Motor neuron (in vitro differentiated cells): ENCODE results near the gene TMEM239. TPM values are rescaled to one million over a fixed set of nuclear protein-coding genes. Genes with fewer than 3 reads are reported as not detected.

Source experiments
- ATAC-seq, 8 experiments: fragments of 200-7000 bp; cut with Tn5 transposase; replicated peaks in 6 of 8; 2 replicates each; pipeline ENCODE4 v1.8.0; 2021; ENCODE audit warnings: mild to moderate bottlenecking in 8 of 8, moderate library complexity in 8 of 8
- H3K27ac ChIP-seq, 2 donors: fragments of 250-450 bp; sonication (Bioruptor Pico); 2 replicates each; pipeline ENCODE4 v1.9.0; 2021; ENCODE audit warnings: antibody characterized with exemption in 2 of 2, mild to moderate bottlenecking in 2 of 2, moderate library complexity in 1 of 2
- H3K4me1 ChIP-seq, 2 donors: fragments of 250-450 bp; sonication (Bioruptor Pico); replicated peaks in 1 of 2; 2 replicates each; pipeline ENCODE4 v1.6.1; 2021; ENCODE audit warnings: antibody characterized with exemption in 2 of 2, mild to moderate bottlenecking in 2 of 2, moderate library complexity in 1 of 2
- H3K4me3 ChIP-seq, 5 donors: fragments of 250-450 bp; sonication (Bioruptor Pico); 2 replicates each; pipeline ENCODE4 v1.9.0; 2021; ENCODE audit warnings: antibody characterized with exemption in 5 of 5, mild to moderate bottlenecking in 5 of 5, moderate library complexity in 4 of 5
- WGBS, 10 experiments: fragments of 450-650 bp; shearing (Covaris generic); methylation state at CpG; one replicate each; pipeline ENCODE4 v1.0.0; 2022; 5-methylcytosine and 5-hydroxymethylcytosine counted together
- in situ Hi-C, 9 experiments: fragments of 400-800 bp; cut with MboI; loops; one replicate each; pipeline ENCODE4 v1.15.0; 2021; ENCODE audit warnings: low sequenced_read_pairs in 9 of 9, low pct_unique_long_range_greater_than_20kb in 2 of 9; ENCODE audit not compliant: unreplicated experiment in 9 of 9
- total RNA-seq, 8 experiments: library from RNA; unstranded; fragments of 300-600 nt; gene quantifications; 2 replicates each; pipeline versions ENCODE4 v1.2.3 to v1.2.4, GENCODE V29; 2022

TMEM239 gene
- total RNA-seq, 8 experiments from 2014 or later = 0.13 to 1.4 (median 0.27) TPM; not detected in 3

DNA sequence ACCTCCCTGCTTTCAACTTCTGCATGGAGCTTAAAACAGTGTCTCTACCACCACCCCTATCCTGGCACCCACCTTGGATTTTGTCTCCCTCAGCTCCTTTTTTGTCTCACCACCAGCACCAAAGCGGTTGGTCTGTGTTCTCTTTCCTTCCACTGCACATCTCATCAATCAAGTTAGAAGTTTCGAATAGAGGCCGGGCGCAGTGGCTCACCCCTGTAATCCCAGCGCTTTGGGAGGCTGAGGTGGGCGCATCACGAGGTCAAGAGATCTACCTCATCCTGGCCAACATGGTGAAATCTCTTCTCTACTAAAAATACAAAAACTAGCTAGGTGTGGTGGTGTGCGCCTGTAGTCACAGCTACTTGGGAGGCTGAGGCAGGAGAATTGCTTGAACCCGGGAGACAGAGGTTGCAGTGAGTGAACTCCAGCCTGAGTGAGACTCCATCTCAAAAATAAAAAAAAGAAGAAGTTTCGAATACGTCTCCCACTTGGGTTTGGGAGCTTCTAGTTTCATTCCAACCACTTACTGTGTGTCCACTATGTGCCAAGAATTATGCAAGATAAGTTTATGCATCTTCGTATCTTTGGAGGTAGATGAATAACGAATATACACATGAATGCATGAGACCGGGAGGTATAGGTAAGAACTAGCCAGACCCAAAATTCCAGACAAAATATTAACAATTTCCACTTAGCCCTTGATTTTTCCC is 18.4 kb downstream of the TMEM239 start:
- H3K4me3 ChIP-seq = no peak overlapping the region
- 88 to 100% (median 92%) methylated on average over 1 to 13 of the region's 14 CpGs; no CpG with 5 or more reads in 1 of the 10 experiments for WGBS, 10 experiments
- in situ Hi-C loops = no loop called here
- H3K4me1 ChIP-seq = peaks cover 0 to 2% of the 10 kb centered on the region in 2 donors
- no peak overlapping the region for H3K27ac ChIP-seq
- no peak for ATAC-seq

DNA sequence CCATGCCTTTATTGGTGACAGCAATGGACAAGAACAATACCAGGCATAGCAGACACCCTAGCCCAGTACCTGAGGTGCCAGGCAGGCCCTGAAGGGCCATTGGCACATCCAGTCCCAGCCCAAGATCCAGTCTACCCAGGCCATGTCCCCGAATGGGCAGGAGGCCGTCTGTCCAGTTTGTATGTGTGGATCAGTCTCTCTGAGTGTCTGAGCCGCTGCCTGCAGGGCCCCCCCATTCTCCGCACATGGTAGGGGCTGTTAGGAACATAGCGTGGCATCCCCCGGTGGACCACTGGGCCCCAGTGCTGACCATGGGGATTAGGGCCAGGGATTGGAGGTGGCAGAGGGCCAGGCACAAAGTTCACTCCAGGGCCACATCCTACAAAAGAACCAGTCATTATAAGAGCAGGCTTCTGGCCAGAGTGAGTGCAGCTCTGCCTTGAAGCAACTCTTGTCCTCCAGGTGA is 19.2 kb downstream of the TMEM239 start:
- in situ Hi-C loops = no loop called here

DNA sequence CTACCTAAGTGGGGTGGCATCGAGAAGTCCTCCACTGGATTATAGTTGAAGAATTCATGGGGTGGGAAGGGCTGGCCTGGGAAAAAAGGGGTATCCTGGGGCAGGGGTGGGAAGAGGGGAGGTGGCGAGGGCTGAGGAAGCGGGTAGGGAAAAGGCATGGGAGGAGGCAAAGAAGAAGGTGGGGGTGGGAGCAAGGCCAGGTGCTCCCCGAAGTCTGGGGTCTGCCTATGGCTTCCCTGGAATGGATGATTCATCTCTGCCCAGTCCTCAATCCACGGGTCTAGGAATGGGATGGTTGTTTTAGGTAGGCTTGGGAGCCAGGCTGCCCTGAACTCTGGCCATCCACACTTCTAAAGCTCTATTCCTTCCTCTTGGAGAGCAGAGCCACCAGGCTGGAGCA is 19.9 kb downstream of the TMEM239 start:
- Histone ChIP-seq H3K27ac (no peak overlapping the region), H3K4me1 (peaks cover 6% of the 10 kb centered on the region in 2 donors), H3K4me3 (no peak overlapping the region)
- no peak for ATAC-seq
- 80 to 100% methylated on average over 1 of the region's 5 CpGs; no CpG with 5 or more reads in 8 of the 10 experiments for WGBS, 10 experiments
- in situ Hi-C loops = no loop called here

More for the DNA sequence above, 19.2 kb downstream of the TMEM239 start:
- WGBS, 10 experiments = 70 to 100% (median 91%) methylated on average over 1 to 4 of the region's 6 CpGs; no CpG with 5 or more reads in 5 of the 10 experiments
- peaks cover 6% of the 10 kb centered on the region in 2 donors for H3K4me1 ChIP-seq
- no peak overlapping the region for H3K27ac ChIP-seq
- no peak for ATAC-seq
- H3K4me3 ChIP-seq = no peak overlapping the region

DNA sequence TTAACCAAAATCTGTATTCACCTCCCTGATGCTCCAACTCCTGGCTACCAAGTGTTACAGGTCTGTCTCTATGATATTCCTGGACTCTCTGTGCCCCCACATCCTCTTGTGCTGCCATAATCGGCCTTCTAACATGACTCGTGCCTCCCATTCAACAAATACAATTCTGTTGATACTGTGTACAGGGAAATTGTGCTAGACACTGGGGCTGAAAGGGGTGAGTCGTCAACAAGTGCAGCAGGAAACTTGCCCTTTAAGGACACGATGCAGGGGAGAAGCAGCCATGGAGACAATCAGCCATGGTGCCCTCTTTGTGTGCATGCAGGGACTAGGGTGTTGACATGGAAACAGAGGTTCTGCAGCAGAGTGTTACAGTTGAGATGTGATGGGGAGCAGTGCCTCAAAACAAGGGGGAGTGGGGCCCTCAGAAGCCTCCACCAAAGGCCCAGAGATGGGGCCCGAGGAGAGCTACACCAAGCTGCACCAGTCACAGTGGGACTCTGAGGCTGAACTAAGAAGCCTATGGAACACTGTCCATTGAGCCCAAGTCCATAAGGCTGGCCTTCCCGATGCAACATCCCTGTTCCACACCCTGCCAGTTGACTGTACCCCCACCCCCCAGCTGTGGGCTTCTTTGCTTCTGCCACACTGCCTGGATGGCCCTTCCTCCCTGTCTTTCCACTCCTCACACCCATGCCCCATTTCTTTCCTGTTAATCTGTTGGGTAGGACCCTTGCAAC is 21.2 kb downstream of the TMEM239 start:
- no peak overlapping the region for H3K4me3 ChIP-seq
- in situ Hi-C loops = no loop called here
- peaks cover 6 to 11% of the 10 kb centered on the region in 2 donors for H3K4me1 ChIP-seq
- no peak for ATAC-seq
- H3K27ac ChIP-seq = no peak overlapping the region
- WGBS, 10 experiments = 76 to 100% (median 88%) methylated on average over 1 to 6 of the region's 6 CpGs; no CpG with 5 or more reads in 3 of the 10 experiments

DNA sequence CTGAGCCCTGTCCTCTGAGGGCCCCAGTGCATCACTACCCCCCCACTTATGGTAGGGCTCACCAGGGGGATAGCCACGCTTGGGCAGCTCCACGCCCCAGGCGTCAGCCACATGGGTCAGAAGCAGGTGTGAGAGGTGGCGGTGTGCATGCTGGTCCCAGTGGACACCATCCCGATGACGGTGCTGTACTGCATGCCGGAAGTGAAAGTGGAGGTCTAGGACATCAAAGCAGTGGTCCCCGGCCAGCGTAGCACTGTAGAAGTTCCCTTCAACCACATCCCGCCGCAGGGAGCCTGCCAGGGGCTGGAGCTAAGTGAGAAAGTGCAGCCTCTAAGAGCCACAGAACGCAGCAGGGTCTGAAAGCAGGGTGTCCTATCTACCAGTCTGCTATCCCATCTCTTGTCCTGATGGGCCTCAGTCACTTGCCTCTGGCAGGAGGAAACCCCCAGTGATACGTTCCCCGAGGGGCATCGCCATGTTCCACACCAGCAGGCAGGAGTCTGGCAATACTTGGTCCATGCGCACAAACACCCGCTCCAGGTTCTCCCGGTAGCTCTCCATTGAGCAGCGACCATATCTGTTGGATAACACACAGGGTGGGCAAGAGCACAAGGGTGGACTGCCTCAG is 22.1 kb downstream of the TMEM239 start:
- 80 to 100% (median 92%) methylated on average over 1 to 7 of the region's 19 CpGs; no CpG with 5 or more reads in 4 of the 10 experiments for WGBS, 10 experiments
- in situ Hi-C loops = no loop called here
- ATAC-seq = no peak

DNA sequence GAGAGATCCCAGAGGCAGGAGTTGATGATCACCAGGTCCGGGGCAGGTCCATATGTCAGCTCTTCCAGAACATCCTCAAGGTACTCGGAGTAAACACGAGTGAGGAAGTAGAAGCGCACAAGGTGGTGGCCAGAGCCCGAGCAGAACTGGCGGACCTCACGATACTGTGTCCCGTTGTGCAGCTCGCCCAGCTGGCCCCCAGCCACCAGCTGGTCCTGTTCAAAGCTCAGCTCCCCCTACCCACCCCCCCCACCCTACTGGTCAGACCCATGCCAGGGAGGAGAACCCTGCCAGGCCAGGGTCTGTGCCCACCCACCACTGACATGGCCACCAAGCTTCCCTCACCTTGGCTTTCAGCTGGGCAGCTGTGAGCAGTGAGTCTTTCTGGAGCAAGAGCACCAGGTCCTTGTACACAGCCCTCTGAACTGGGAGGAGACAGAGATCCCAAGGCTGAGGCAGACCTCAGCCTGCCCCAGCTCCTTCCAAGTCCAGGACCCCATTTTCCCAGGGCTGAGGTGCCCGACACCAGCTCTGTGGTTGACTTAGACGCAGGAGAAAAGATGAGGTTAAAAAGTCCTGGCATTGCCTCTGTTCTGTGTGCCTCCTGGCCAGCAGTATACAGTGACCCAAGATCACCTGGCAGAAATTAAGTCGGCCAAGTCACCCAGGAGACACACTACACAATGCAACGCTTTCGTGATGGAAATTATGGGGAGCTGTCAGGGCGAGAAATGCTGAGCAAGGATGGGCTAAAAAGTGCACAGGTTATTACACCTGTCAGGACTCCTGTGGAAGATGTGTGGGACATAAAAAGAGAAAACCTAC is 22.9 kb downstream of the TMEM239 start:
- in situ Hi-C loops = no loop called here
- 81 to 100% (median 100%) methylated on average over 1 to 5 of the region's 15 CpGs; no CpG with 5 or more reads in 5 of the 10 experiments for WGBS, 10 experiments
- peak overlapping the region in 1 of 5 donors; percentile 60 for H3K4me3 ChIP-seq
- no peak for ATAC-seq
- H3K4me1 ChIP-seq = peaks cover 6 to 11% of the 10 kb centered on the region in 2 donors
- no peak overlapping the region for H3K27ac ChIP-seq

More for the DNA sequence above, 22.1 kb downstream of the TMEM239 start:
- no peak overlapping the region for H3K27ac ChIP-seq
- peaks cover 6 to 11% of the 10 kb centered on the region in 2 donors for H3K4me1 ChIP-seq
- no peak overlapping the region for H3K4me3 ChIP-seq

DNA sequence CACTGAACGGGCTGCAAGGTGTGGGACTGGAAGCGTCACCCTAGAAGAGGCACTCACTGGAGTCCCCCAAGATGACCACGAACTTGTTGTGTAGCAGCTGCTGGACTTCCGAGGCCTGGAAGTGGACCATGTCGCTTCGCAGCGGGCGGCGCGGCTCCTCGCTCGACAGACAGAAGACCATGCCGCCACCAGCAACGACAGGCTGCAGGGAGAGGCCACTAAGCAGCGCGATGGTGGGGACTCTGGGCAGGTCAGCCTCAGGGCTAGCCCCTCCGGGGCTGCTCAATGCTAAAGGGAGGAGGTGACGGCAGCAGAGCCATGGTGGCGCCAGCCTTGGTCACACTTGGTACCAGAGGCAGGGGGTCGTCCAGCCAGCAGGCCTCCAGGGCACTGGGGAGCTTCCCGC is 23.6 kb downstream of the TMEM239 start:
- no peak for ATAC-seq
- Histone ChIP-seq H3K4me3 (peak overlapping the region; percentile 60 to 84 (median 71)), H3K27ac (no peak overlapping the region), H3K4me1 (peaks cover 6 to 11% of the 10 kb centered on the region in 2 donors)
- in situ Hi-C loops = no loop called here
- WGBS, 10 experiments = 80 to 100% (median 92%) methylated on average over 1 to 8 of the region's 21 CpGs; no CpG with 5 or more reads in 6 of the 10 experiments

DNA sequence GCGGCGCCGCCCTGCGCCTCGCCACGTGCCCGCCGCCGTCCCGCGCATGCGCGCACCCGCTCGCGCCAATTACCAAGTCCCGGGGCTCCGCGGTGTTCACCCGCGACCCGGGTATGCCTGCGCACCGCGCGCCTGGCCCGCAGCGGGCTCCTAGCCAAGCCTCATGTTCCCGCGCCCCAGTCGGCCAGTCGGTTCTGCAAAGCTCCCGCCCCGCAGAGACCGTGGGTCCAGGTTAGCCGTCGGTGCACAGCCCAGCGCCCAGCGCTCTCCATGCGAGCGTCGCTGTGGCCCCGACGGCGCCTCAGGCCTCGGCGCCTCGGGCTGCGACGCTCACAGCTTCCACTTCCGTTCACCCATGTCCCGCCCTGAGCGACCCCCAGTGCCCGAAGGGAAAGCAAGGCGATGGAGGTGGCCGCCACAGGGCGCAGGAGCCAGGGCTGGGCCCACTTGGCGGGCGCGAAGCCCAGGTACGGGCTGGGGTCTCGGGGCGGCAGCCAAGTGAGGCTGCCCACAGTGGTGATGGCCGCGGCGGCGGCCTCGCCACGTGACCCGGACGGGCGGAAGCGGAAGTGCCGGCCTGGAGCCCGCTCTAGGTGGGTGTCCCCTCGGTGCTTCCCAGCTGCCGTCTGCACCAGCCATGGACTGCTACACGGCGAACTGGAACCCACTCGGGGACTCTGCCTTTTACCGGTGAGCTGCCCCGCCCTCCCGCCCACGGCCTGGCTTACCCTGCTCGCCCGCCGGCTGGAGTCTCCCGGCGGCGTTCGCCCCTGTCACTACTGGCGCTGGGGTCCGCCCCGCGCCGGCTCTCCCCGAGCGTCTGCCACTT is 24.2 kb downstream of the TMEM239 start, which contains the start of the genes PCED1A and VPS16:
Gene PCED1A (minus strand): TSS at position 518 of the 829 bp plus-strand sequence. CDS start 743 bp downstream, outside the sequence.
Gene VPS16 (plus strand): TSS at position 608 of the 829 bp plus-strand sequence. CDS start 30 bp downstream, at position 638.
- peaks cover 6 to 11% of the 10 kb centered on the region in 2 donors for H3K4me1 ChIP-seq
- 3 to 40% (median 18%) methylated on average over 1 to 15 of the region's 98 CpGs; no CpG with 5 or more reads in 5 of the 10 experiments for WGBS, 10 experiments
- peak within 1 kb of the TSS; percentile 42 to 76 for H3K27ac ChIP-seq
- peak within 1 kb of the TSS; percentile 60 to 84 (median 71) for H3K4me3 ChIP-seq
- ATAC-seq = peak; percentile 85 to 100 (median 99)
- in situ Hi-C loops = no loop called here

DNA sequence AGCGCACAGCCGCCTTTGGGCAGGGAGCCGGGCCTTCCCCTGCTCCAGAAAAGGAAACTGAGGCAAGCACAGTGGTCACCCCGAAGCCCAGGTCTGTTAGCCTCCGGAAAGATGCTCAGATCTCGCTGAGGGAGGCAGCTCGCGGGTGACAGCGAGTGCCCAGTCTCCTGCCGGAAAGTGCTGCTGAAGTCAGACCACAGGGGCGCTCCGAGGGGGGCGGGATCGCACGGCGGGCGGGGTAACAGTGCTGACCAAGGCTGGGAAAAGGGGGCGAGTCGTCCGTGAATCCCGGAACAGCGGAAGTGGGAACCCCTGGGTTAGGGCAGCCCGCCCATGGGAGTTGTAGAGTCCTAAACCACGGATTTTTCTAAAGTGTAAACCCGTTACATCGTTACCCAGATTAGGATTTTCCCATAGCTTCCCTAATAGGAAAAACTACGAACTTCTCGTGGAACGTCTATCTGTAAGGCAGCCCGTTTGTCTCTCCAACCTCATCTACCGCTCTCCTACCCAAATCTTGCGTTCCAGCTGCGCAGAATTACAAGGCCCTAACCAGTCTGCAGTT is 24.9 kb downstream of the TMEM239 start:
- peak overlapping the region; percentile 42 to 76 for H3K27ac ChIP-seq
- in situ Hi-C loops = no loop called here
- peak overlapping the region; percentile 60 to 84 (median 71) for H3K4me3 ChIP-seq
- 2 to 45% (median 25%) methylated on average over 2 to 6 of the region's 33 CpGs; no CpG with 5 or more reads in 3 of the 10 experiments for WGBS, 10 experiments
- peak; percentile 63 to 79 (median 70) for ATAC-seq
- H3K4me1 ChIP-seq = peaks cover 6 to 11% of the 10 kb centered on the region in 2 donors

DNA sequence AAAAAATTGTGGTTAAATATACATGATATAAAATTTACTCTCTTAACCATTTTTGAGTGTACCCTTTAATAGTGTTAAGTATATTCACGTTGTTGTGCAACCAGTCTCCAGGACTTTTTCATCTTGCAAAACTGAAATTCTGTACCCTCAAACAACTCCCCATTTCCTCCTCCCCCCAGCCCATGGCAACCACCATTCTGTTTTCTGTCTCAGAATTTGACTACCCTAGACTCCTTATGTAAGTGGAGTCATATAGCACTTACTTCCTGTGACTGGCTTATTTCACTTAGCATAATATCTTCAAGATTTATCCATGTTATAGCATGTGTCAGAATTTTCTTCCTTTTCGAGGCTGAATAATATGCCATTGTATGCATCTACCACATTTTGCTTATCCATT is 29.4 kb downstream of the TMEM239 start:
- Histone ChIP-seq H3K27ac (no peak overlapping the region), H3K4me1 (peaks cover 0 to 6% of the 10 kb centered on the region in 2 donors), H3K4me3 (no peak overlapping the region)
- ATAC-seq = no peak
- WGBS, 10 experiments = 65 to 100% (median 89%) methylated on average over 1 to 2 of the region's 2 CpGs; no CpG with 5 or more reads in 1 of the 10 experiments
- in situ Hi-C loops = no loop called here

DNA sequence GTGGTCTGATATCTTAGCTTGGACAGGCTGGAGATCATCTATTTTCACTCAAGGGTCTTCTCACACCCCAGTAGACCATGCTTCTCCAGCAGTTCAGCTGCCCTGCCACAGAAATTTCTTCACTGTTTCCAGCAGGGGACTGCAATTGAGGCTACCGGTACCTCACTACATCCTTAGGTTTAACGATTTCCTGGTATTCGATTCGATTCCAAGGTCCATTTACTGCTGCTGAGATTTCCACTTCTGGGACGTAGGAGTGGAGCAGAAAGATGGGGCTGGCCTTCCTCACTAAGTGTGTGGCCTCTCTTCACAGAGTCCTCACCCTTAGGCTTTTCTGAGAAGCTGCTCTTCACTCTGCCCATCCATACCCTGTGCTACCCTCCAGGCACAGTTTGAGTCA is 30.5 kb downstream of the TMEM239 start:
- Histone ChIP-seq H3K27ac (no peak overlapping the region), H3K4me3 (no peak overlapping the region), H3K4me1 (peaks cover 0 to 1% of the 10 kb centered on the region in 2 donors)
- WGBS, 10 experiments = 50 to 100% (median 95%) methylated on average over 1 to 5 of the region's 5 CpGs; no CpG with 5 or more reads in 4 of the 10 experiments
- ATAC-seq = no peak
- in situ Hi-C loops = no loop called here
